HUES48 (cell line): Measurements from ENCODE around the gene MYH11.
"Not testable (repeated sequence)": the region's sequence is repeated elsewhere in the genome, so short reads cannot be mapped to it uniquely, and the experiment has no call there.

ENCODE experiments used
- H3K27ac ChIP-seq: one replicate; pipeline ENCODE4 v1.7.0; 2013; ENCODE audit warnings: low read depth, low read length, inconsistent platforms
- H3K27me3 ChIP-seq: 2 replicates; pipeline ENCODE4 v1.6.1; 2013; ENCODE audit warnings: mild to moderate bottlenecking, low read length; ENCODE audit not compliant: control insufficient read depth, insufficient read depth
- H3K36me3 ChIP-seq: 2 replicates; pipeline ENCODE4 v1.6.1; 2013; ENCODE audit warnings: low read length; ENCODE audit not compliant: control insufficient read depth, insufficient read depth
- H3K4me1 ChIP-seq: 2 replicates; pipeline ENCODE4 v1.6.1; 2013; ENCODE audit warnings: mild to moderate bottlenecking, low read length; ENCODE audit not compliant: control insufficient read depth, insufficient read depth
- H3K4me3 ChIP-seq: 2 replicates; pipeline ENCODE4 v1.5.1; 2013; ENCODE audit warnings: mild to moderate bottlenecking, low read depth, low read length
- H3K9ac ChIP-seq: 2 replicates; pipeline ENCODE4 v1.6.1; 2013; ENCODE audit warnings: mild to moderate bottlenecking, low read depth, low read length, moderate library complexity
- H3K9me3 ChIP-seq: 2 replicates; pipeline ENCODE4 v1.6.1; 2013; ENCODE audit warnings: low read length; ENCODE audit not compliant: control insufficient read depth, insufficient read depth

The MYH11 gene

GRCh38 chr16:15822957-15823356 is 33.9 kb downstream of the MYH11 start:
- H3K9ac ChIP-seq: no peak overlapping the region
- no peak overlapping the region for H3K27ac ChIP-seq
- no peaks in the 10 kb centered on the region for H3K27me3 ChIP-seq
- no peak overlapping the region for H3K4me3 ChIP-seq
- no peaks in the 10 kb centered on the region for H3K36me3 ChIP-seq
- H3K9me3 ChIP-seq: no peaks in the 10 kb centered on the region; the same call in 1 of the 2 replicates
- H3K4me1 ChIP-seq: no peaks in the 10 kb centered on the region

DNA sequence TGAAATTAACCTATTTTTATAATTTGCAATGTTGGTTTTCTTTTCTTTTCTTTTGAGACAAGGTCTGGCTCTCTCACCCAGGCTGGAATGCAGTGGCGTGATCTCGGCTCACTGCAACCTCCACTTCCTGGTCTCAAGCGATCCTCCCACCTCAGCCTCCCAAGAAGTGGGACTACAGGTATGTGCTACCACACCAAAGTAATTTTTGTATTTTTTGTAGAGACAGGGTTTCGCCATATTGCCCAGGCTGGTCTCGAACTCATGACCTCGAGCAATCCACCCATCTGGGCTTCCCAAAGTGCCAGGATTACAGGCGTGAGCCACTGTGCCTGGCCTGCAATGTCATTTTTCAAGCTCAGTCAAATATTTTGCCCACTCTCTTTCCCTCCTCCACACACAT is 36.0 kb downstream of the MYH11 start:
- Histone ChIP-seq H3K9me3 (peaks cover 4% of the 10 kb centered on the region; the same call in 1 of the 2 replicates), H3K4me3 (no peak overlapping the region), H3K36me3 (no peaks in the 10 kb centered on the region), H3K4me1 (no peaks in the 10 kb centered on the region), H3K9ac (no peak overlapping the region), H3K27me3 (no peaks in the 10 kb centered on the region), H3K27ac (no peak overlapping the region)

GRCh38 chr16:15819046-15819445 is 37.8 kb downstream of the MYH11 start:
- Histone ChIP-seq H3K4me3 (no peak overlapping the region), H3K4me1 (no peaks in the 10 kb centered on the region), H3K9me3 (peaks cover 4% of the 10 kb centered on the region; the same call in 1 of the 2 replicates), H3K9ac (no peak overlapping the region), H3K27me3 (no peaks in the 10 kb centered on the region), H3K36me3 (no peaks in the 10 kb centered on the region), H3K27ac (no peak overlapping the region)

DNA sequence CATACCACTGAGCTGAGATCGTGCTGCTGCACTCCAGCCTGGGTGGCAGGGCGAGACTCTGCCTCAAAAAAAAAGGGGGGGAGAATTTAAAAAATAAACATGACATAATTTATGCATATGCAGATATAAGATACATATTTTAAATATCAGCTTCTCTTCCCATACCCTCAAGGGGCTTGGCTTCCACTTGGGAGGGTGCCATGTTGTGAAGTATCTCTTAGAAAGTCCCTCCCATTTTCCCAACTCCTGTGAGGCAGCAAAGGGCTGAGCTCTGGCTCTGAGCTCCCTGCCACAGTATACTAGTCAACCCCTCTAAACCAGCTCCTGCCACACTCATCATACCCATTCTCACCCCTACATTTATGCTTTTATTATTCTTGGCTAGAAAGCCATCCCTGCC is 39.4 kb downstream of the MYH11 start:
- Histone ChIP-seq H3K9me3 (peaks cover 4% of the 10 kb centered on the region; the same call in 1 of the 2 replicates), H3K27me3 (no peaks in the 10 kb centered on the region), H3K27ac (no peak overlapping the region), H3K9ac (no peak overlapping the region), H3K4me1 (no peaks in the 10 kb centered on the region), H3K4me3 (no peak overlapping the region), H3K36me3 (no peaks in the 10 kb centered on the region)

- Histone ChIP-seq H3K36me3 (no peaks in the 10 kb centered on the region), H3K4me1 (no peaks in the 10 kb centered on the region), H3K4me3 (no peak overlapping the region), H3K27me3 (no peaks in the 10 kb centered on the region), H3K27ac (no peak overlapping the region), H3K9me3 (peaks cover 4% of the 10 kb centered on the region; the same call in 1 of the 2 replicates), H3K9ac (no peak overlapping the region)
Measured at GRCh38 chr16:15816228-15816627, 40.6 kb downstream of the MYH11 start.

- H3K27ac ChIP-seq, H3K27me3 ChIP-seq, H3K36me3 ChIP-seq, H3K9me3 ChIP-seq, H3K9ac ChIP-seq, H3K4me1 ChIP-seq, H3K4me3 ChIP-seq: not testable (repeated sequence)
Measured at GRCh38 chr16:15812401-15812750, 44.5 kb downstream of the MYH11 start.

- 0 out of 2 replicates have a peak, but pooled peaks cover 4% of the 10 kb centered on the region for H3K9me3 ChIP-seq
- no peaks in the 10 kb centered on the region for H3K27me3 ChIP-seq
- H3K4me3 ChIP-seq: no peak overlapping the region
- H3K9ac ChIP-seq: no peak overlapping the region
- H3K27ac ChIP-seq: no peak overlapping the region
- H3K4me1 ChIP-seq: peaks cover 8% of the 10 kb centered on the region; the same call in 1 of the 2 replicates
- H3K36me3 ChIP-seq: no peaks in the 10 kb centered on the region
Measured at GRCh38 chr16:15811481-15812400, 45.1 kb downstream of the MYH11 start.

- Histone ChIP-seq H3K4me1 (peaks cover 8% of the 10 kb centered on the region; the same call in 1 of the 2 replicates), H3K27me3 (no peaks in the 10 kb centered on the region), H3K4me3 (no peak overlapping the region), H3K9me3 (0 out of 2 replicates have a peak, but pooled peaks cover under 1% of the 10 kb centered on the region), H3K36me3 (no peaks in the 10 kb centered on the region), H3K9ac (no peak overlapping the region), H3K27ac (no peak overlapping the region)
Measured at GRCh38 chr16:15810949-15811348, 45.9 kb downstream of the MYH11 start.

DNA sequence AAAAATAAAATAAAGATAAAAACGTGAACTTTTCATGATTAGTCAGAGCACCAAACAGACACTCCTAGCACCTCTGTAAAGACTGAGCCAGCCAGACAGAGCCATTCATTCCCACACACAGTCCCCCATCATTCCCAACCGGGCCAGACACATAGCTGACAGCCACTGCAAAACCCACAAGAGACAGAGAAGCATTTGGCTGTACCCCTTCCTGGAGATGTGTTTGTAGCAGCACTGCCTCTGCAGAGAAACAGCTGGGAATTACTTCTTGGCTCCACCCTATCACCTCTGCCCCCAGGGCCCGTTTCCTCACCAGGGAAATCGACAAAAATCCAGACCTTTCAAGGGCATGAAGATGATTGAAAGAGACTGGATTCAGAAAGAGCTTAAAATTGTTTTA is 46.4 kb downstream of the MYH11 start:
- Histone ChIP-seq H3K4me3 (no peak overlapping the region), H3K9ac (no peak overlapping the region), H3K27me3 (no peaks in the 10 kb centered on the region), H3K4me1 (peaks cover 8% of the 10 kb centered on the region; the same call in 1 of the 2 replicates), H3K27ac (no peak overlapping the region), H3K9me3 (no peaks in the 10 kb centered on the region), H3K36me3 (no peaks in the 10 kb centered on the region)

DNA sequence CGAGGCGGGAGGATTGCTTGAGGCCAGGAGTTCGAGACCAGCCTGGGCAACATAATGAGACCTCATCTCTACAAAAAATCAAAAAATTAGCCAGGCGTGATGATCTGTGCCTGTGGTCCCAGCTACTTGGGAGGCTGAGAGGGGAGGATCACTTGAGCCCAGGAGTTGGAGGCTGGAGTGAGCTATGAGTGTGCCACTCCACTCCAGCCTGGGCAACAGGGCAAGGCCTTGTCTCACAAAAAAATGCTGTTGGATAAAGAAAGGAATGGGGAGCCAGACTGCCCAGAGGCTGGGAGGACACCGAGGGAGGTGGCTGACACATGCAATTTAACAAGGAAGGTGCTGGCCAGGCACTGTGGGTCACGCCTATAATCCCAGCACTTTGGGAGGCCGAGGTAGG is 47.5 kb downstream of the MYH11 start:
- H3K4me3 ChIP-seq, H3K9ac ChIP-seq, H3K4me1 ChIP-seq, H3K9me3 ChIP-seq, H3K27ac ChIP-seq, H3K27me3 ChIP-seq, H3K36me3 ChIP-seq: not testable (repeated sequence)

DNA sequence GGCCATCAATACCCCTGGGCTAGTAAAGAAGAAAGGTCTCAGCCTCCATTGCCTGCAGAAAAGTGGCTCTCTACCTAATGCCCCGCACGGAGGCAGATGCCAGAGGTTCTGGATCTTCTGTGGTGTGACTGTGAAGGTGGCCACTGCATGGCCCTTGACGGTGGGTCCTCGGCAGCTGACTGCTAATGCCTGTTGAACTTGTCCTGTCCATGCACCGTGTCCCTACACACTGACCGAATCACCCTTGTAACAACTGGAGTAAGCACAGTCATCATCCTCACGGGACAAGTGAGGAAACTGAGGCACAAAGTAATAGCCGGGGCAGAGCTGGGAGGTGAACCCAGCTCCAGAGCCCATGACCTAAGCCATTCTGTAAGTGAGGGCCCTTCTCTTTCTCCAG is 48.8 kb downstream of the MYH11 start:
- Histone ChIP-seq H3K9ac (no peak overlapping the region), H3K4me1 (peaks cover 8% of the 10 kb centered on the region; the same call in 1 of the 2 replicates), H3K36me3 (no peaks in the 10 kb centered on the region), H3K27ac (peak overlapping the region; percentile 51), H3K27me3 (no peaks in the 10 kb centered on the region), H3K4me3 (no peak overlapping the region), H3K9me3 (no peaks in the 10 kb centered on the region)
